BJ (cell line): ENCODE measurements around the gene LRRC42. TPM values are rescaled to one million over a fixed set of nuclear protein-coding genes. Genes with fewer than 3 reads are reported as not detected.
A peak's percentile ranks its signal among the peaks of the same experiment; 100 is the strongest.
"Not testable (repeated sequence)": the region's sequence is repeated elsewhere in the genome, so short reads cannot be mapped to it uniquely, and the experiment has no call there.

Experiments used
- CTCF ChIA-PET: fragments of 350-600 bp; formaldehyde crosslinking; extraction: SDS; loops from one replicate; lab custom pipeline; 2021; ENCODE audit warnings: antibody characterized with exemption, inconsistent platforms; lab: Yijun Ruan, JAX
- POLR2A ChIA-PET: fragments of 300-600 bp; sonication (Branson Sonifier 250); formaldehyde crosslinking; extraction: SDS; loops from one replicate; lab custom pipeline; 2021; ENCODE audit warnings: antibody characterized with exemption; lab: Charles Lee
- DNase-seq: peaks from one replicate; pipeline ENCODE4 v3.0.0-alpha.2; 2011; ENCODE audit warnings: low read depth
- H3K27me3 ChIP-seq: 2 replicates; pipeline ENCODE4 v1.6.0; 2011; ENCODE audit warnings: low read length; ENCODE audit not compliant: control insufficient read depth, insufficient read depth
- H3K36me3 ChIP-seq: 2 replicates; pipeline ENCODE4 v1.5.1; 2011; ENCODE audit warnings: low read length; ENCODE audit not compliant: control insufficient read depth, insufficient read depth
- H3K4me3 ChIP-seq: 2 replicates; pipeline ENCODE4 v1.5.1; 2011; ENCODE audit warnings: low read depth, mild to moderate bottlenecking, control low read depth, low read length
- CTCF ChIP-seq: IDR thresholded peaks from 2 replicates; pipeline ENCODE4 v1.5.1; 2011; ENCODE audit warnings: low read depth, mild to moderate bottlenecking, control low read depth, inconsistent platforms, low read length, moderate library complexity; ENCODE audit not compliant: insufficient read depth
- polyA plus RNA-seq: library from polyadenylated mRNA; depleted of rRNA; stranded (reverse); fragments of >200 nt; gene quantifications from 2 replicates; pipeline ENCODE4 v1.2.3, GENCODE V29; 2011

The LRRC42 gene
- polyA plus RNA-seq, 1 experiment, result 52.9 TPM

DNA sequence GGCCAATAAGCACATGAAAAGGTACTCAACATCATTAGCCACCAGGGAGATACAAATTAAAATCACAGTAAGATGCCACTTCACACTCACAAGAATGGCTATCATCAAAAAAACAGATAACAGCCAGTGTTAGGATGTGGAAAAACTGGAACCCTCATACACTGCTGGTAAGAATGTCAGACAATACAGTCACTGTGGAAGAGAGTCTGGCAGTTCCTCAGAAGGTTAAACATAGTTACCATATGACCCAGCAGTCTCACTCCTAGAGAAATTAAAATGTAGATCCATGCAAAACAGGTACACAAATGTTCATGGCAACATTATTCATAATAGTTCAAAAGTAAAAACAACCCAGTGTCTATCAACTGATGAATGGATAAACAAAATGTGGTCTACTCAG lies 38.6 kb downstream of the LRRC42 start:
- Histone ChIP-seq H3K36me3 (no peaks in the 10 kb centered on the region), H3K4me3 (no peak overlapping the region), H3K27me3 (no peaks in the 10 kb centered on the region)
- TF ChIP-seq CTCF, result no peak
- no peak for DNase-seq
- ChIA-PET POLR2A (no interaction called here), CTCF (no interaction called here)

GRCh38 chr1:53986458-53986857 lies 40.3 kb downstream of the LRRC42 start:
- no peak for DNase-seq
- no peaks in the 10 kb centered on the region for H3K36me3 ChIP-seq
- ChIA-PET CTCF (no interaction called here), POLR2A (no interaction called here)
- no peak overlapping the region for H3K4me3 ChIP-seq
- no peaks in the 10 kb centered on the region for H3K27me3 ChIP-seq
- TF ChIP-seq CTCF, result no peak

DNA sequence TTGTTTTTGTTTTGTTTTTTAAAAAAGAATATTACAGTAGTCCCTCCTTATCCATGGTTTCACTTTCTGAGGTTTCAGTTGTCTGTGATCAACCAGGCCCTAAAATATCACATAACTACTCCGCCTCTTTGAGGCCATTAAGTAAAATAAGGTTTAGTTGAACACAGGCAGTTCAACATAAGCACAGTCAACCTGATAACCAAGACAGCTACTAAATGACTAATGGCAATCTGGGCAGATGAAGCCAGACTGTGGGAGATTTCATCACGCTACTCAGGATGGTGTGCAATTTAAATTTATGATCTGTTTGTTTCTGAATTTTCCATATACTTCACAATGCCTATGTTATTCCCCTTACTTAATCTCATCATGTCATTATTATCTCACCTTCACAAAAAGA lies 41.7 kb downstream of the LRRC42 start:
- TF ChIP-seq CTCF, result no peak
- Histone ChIP-seq H3K27me3 (no peaks in the 10 kb centered on the region), H3K4me3 (no peak overlapping the region), H3K36me3 (no peaks in the 10 kb centered on the region)
- CTCF ChIA-PET, result no interaction called here
- DNase-seq, result no peak
- POLR2A ChIA-PET, result no interaction called here

DNA sequence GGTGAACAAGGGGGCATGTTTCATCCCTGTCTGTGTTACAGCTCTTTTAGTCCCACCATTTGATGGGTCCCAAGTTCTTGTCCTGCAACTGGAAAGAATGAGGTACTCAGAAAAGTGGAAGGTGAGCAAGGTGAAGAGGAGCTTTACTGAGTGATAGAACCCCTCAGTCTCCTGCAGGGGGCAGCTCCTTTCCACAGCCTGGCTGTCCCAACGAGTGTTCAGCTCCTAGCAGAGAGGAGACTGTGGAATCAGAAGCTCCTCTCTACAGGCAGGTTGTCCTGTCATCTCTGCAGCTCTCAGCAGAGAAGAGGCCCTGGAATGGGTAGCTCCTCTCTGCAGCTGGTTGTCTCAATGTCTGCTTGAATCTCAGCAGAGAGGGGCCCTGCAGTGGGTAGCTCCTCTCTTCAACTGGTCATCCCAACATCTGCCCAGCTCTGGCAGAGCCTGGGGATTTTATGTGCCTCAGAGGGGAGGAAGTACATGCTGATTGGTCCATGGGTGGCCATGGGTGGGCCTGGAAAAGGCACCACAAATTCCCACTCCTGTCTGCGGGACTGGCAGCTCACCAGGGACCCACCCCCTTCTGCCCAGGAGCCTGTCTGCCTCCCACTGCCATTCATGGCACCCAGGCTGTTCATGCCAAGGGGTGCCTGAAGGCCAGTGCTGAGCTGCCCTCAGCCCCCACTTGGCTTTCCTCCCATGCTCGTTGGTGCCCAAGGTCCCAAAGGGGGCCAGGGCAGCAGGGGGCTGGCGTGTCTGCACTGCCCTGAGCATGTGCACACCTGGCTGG lies 46.1 kb downstream of the LRRC42 start:
- Histone ChIP-seq H3K27me3 (no peaks in the 10 kb centered on the region), H3K4me3 (no peak overlapping the region), H3K36me3 (no peaks in the 10 kb centered on the region)
- 0 out of 2 replicates have a peak, but pooled peaks have one; percentile 31 for TF ChIP-seq CTCF
- CTCF ChIA-PET, result interaction anchor here (0.8 to 1.5 kb wide), 4 partner anchors 9 to 90 kb away, joined by 3 to 6 read pairs (median 3); no protein-coding TSS in a partner anchor
- no peak for DNase-seq
- POLR2A ChIA-PET, result no interaction called here

DNA sequence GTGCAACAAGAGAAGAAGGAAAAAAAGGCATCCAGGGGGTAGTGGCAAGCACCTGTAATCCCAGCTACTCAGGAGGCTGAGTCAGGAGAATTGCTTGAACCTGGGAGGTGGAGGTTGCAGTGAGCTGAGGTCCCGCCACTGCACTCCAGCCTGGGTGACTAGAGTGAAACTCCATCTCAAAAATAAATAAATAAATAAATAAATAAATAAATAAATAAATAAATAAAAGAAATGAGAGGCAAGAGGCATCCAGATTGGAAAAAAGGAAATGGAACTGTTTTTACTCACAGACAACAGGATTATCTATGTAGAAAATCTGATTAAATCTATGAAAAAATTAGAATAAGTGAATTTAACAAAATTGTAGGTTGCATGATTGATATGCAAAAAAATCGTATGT lies 48.4 kb downstream of the LRRC42 start:
- CTCF ChIA-PET, H3K4me3 ChIP-seq, POLR2A ChIA-PET, DNase-seq, H3K27me3 ChIP-seq, H3K36me3 ChIP-seq: not testable (repeated sequence)

DNA sequence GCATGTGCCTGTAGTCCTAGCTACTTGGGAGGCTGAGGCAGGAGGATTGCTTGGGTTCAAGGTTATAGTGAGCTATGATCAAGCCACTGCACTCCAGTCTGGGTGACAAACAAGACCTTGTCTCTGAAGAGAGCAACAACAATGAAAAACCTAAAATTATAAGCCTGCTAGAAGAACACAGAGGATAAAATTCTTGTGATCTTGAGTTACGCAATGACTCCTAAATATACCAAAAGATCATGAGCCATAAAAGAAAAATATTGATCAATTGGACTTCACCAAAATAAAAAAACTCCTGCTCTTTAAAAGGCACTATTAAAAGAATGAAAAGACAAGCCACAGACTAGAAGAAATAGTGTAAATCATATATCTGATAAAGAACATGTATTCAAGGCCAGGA lies 49.5 kb downstream of the LRRC42 start:
- POLR2A ChIA-PET, result no interaction called here

More for the DNA sequence above, 49.5 kb downstream of the LRRC42 start:
- CTCF ChIA-PET, result no interaction called here
- Histone ChIP-seq H3K27me3 (no peaks in the 10 kb centered on the region), H3K36me3 (no peaks in the 10 kb centered on the region), H3K4me3 (no peak overlapping the region)
- TF ChIP-seq CTCF, result no peak
- no peak for DNase-seq
